ENCODE results near the gene TMEM164.

TMEM164 gene

GRCh38 chrX:110025395-110025794 lies 22.5 kb downstream of the TMEM164 start:
- no peak overlapping the region for H3K4me3 ChIP-seq (ENCODE audit: low read depth, low read length)
- no peak for DNase-seq (ENCODE audit: low read depth)
- TF ChIP-seq, protein P1, sequence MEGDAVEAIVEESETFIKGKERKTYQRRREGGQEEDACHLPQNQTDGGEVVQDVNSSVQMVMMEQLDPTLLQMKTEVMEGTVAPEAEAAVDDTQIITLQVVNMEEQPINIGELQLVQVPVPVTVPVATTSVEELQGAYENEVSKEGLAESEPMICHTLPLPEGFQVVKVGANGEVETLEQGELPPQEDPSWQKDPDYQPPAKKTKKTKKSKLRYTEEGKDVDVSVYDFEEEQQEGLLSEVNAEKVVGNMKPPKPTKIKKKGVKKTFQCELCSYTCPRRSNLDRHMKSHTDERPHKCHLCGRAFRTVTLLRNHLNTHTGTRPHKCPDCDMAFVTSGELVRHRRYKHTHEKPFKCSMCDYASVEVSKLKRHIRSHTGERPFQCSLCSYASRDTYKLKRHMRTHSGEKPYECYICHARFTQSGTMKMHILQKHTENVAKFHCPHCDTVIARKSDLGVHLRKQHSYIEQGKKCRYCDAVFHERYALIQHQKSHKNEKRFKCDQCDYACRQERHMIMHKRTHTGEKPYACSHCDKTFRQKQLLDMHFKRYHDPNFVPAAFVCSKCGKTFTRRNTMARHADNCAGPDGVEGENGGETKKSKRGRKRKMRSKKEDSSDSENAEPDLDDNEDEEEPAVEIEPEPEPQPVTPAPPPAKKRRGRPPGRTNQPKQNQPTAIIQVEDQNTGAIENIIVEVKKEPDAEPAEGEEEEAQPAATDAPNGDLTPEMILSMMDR (conservative IDR thresholded peaks at IDR 0.05; ENCODE audit: low read depth, low read length): no peak

GRCh38 chrX:110026099-110026844 lies 23.4 kb downstream of the TMEM164 start:
- no peak overlapping the region for H3K4me3 ChIP-seq (ENCODE audit: low read depth, low read length)
- no peak for DNase-seq (ENCODE audit: low read depth)
- TF ChIP-seq, protein P1 (conservative IDR thresholded peaks at IDR 0.05; ENCODE audit: low read depth, low read length): no peak

GRCh38 chrX:110032534-110033147 lies 29.7 kb downstream of the TMEM164 start:
- TF ChIP-seq, protein P1 (conservative IDR thresholded peaks at IDR 0.05; ENCODE audit: low read depth, low read length): no peak
- DNase-seq (ENCODE audit: low read depth): no peak
- H3K4me3 ChIP-seq (ENCODE audit: low read depth, low read length): no peak overlapping the region

- no peak overlapping the region for H3K4me3 ChIP-seq (ENCODE audit: low read depth, low read length)
- DNase-seq (ENCODE audit: low read depth): no peak
- TF ChIP-seq, protein P1 (conservative IDR thresholded peaks at IDR 0.05; ENCODE audit: low read depth, low read length): no peak
These were observed 31.1 kb downstream of the TMEM164 start for GRCh38 chrX:110034036-110034435.

DNA sequence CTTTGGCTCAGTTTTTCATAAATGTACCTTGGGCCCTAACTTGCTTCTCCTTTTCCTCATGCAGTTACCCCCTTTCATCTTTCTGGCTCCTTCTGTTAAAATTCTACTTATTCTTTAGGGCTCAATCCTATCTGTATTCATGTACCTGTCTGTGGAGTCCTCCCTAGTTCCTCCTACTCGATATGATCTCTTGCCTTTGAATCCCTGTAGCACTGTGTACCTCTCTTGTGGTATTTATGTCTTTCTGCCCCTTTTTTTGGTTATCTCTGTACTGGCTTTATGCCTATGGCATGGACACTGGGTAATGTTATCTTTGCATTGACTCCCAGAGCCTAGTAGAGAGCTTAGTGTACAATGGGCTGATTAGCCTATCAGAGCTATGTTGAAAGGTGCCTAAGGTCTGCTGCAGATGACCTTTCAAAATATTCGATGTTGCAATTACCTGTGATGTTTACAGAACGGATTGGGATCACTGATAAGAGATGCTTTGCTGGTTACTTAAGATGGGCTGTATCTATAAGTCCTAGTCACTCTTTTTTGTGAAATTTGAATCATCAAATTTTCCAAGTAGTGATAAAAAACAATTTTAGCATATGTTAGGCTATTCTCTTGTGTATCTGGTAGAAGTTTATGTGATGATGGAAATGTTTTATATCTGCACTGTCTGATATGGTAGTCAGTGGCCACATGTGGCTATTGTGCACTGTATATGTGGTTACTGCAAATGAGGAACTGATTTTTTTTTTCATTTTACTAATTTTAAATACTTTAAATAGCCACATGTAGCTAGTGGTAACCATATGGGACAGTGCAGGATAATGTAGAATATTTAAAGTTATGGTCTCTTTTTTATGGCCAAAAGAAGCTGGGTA lies 33.5 kb downstream of the TMEM164 start:
- TF ChIP-seq, protein P1 (conservative IDR thresholded peaks at IDR 0.05; ENCODE audit: low read depth, low read length): no peak
- DNase-seq (ENCODE audit: low read depth): no peak
- H3K4me3 ChIP-seq (ENCODE audit: low read depth, low read length): no peak overlapping the region

- DNase-seq (ENCODE audit: low read depth): no peak
- H3K4me3 ChIP-seq (ENCODE audit: low read depth, low read length): no peak overlapping the region
- TF ChIP-seq, protein P1 (conservative IDR thresholded peaks at IDR 0.05; ENCODE audit: low read depth, low read length): no peak
These were observed 34.3 kb downstream of the TMEM164 start for GRCh38 chrX:110037178-110037577.
